Measurements from ENCODE around the gene OR6B2.
A peak's percentile ranks its signal among the peaks of the same experiment; 100 is the strongest.

DNA sequence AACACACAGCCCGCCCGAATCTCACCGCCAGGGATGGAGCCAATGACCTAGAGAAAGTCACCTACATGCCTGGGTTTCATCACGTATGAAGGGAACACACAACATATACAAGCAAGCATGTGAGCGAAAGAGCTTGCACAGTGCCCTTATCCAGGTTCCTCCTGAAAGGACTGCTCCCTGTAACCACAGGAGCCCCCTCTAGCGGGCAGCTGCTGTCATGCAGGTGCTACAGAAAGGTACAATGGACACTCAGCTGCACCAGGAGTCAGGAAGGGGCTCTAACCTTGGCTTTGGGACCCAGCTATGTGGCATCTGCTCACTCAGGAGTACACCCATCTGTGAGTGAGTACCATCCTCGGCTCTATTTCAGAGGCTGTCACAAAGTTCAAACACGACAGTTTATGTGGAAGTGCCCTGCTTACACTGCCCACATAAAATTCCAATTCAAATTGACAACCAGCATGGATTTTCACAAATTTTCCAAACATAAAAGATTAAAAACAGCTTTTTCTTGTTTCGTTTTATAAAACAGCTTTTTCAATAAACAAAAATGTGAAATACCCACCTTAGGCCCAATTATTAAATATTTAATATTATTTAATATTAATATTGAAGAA is 8.6 kb downstream of the OR6B2 start:
- TF ChIP-seq REST (IDR thresholded peaks at IDR 0.05; ENCODE audit: borderline replicate concordance): no peak
- peak; percentile 70 for TF ChIP-seq SMC3 (conservative IDR thresholded peaks at IDR 0.05; ENCODE audit: poor library complexity)

Measured in neural cell (in vitro differentiated cells).